ENCODE results near the gene FCHSD1.

- no peak for TF ChIP-seq POLR2A (IDR thresholded peaks at IDR 0.05)
- no peak for TF ChIP-seq CTCF (IDR thresholded peaks at IDR 0.05)
Measured at GRCh38 chr5:141613344-141613743, 37.9 kb downstream of the FCHSD1 start.
